IPS-NIHi11 (cell line): ENCODE data around the gene WBP1.
"Not testable (repeated sequence)": the region's sequence is repeated elsewhere in the genome, so short reads cannot be mapped to it uniquely, and the experiment has no call there.

Experiments used
- DNase-seq: peaks from one replicate; pipeline ENCODE4 v3.0.0; 2012; ENCODE audit warnings: mixed read lengths, low spot score

Gene WBP1

GRCh38 chr2:74454654-74455511 lies 3.4 kb upstream of the WBP1 start, which contains the start of gene INO80B:
INO80B (plus strand) TSS chr2:74455087; CDS start chr2:74455117, 30 bp downstream.
- peak; percentile 77 for DNase-seq

- no peak for DNase-seq
These were observed 1.1 kb upstream of the WBP1 start for GRCh38 chr2:74457129-74457548.

GRCh38 chr2:74457549-74458131 lies 598 bp upstream of the WBP1 start:
- DNase-seq = peak; percentile 59

- DNase-seq = no peak
These were observed 713 bp downstream of the WBP1 start for GRCh38 chr2:74458938-74459363.

- DNase-seq = not testable (repeated sequence)
These were observed 1.4 kb downstream of the WBP1 start for GRCh38 chr2:74459503-74460118.

- not testable (repeated sequence) for DNase-seq
These were observed 1.9 kb downstream of the WBP1 start for GRCh38 chr2:74460187-74460586.

GRCh38 chr2:74461187-74462053 lies 3.2 kb downstream of the WBP1 start:
- peak; percentile 23 for DNase-seq

GRCh38 chr2:74462054-74462785 lies 4.0 kb downstream of the WBP1 start:
- DNase-seq = no peak

- DNase-seq = no peak
These were observed 4.5 kb downstream of the WBP1 start for GRCh38 chr2:74462786-74463105.

GRCh38 chr2:74464406-74464805 lies 6.2 kb downstream of the WBP1 start:
- no peak for DNase-seq

GRCh38 chr2:74470742-74471141 lies 12.5 kb downstream of the WBP1 start:
- DNase-seq = not testable (repeated sequence)

- DNase-seq = no peak
These were observed 13.3 kb downstream of the WBP1 start for GRCh38 chr2:74471332-74472065.

- DNase-seq = peak; percentile 83
These were observed 14.1 kb downstream of the WBP1 start, which contains the start of gene MRPL53 for GRCh38 chr2:74472086-74472944. MRPL53 (minus strand) TSS chr2:74472680; CDS start chr2:74472660, 20 bp downstream.

- DNase-seq = no peak
These were observed 14.7 kb downstream of the WBP1 start for GRCh38 chr2:74472945-74473258.

- no peak for DNase-seq
These were observed 16.2 kb downstream of the WBP1 start for GRCh38 chr2:74474481-74474880.

- DNase-seq = peak; percentile 33
These were observed 16.7 kb downstream of the WBP1 start for GRCh38 chr2:74474899-74475298.

GRCh38 chr2:74481431-74481830 lies 23.2 kb downstream of the WBP1 start:
- no peak for DNase-seq

- peak; percentile 67 for DNase-seq
These were observed 23.9 kb downstream of the WBP1 start for GRCh38 chr2:74481961-74482800.
